Daoy (cell line): ENCODE measurements around the gene IFRD2. TPM values are rescaled to one million over a fixed set of nuclear protein-coding genes. Genes with fewer than 3 reads are reported as not detected.
"Not testable (repeated sequence)": the region's sequence is repeated elsewhere in the genome, so short reads cannot be mapped to it uniquely, and the experiment has no call there.

Experiments
- DNase-seq: peaks from one replicate; pipeline ENCODE4 v3.0.0-alpha.2; 2015; ENCODE audit warnings: low read depth
- total RNA-seq: library from RNA; depleted of rRNA; stranded (reverse); fragments of >200 nt; shearing (Covaris generic); gene quantifications from 2 replicates; pipeline ENCODE4 v1.2.3, GENCODE V29; 2014; rRNA removed

The IFRD2 gene
- total RNA-seq, 1 experiment from 2014 or later, result 96.4 TPM

GRCh38 chr3:50251220-50251619 lies 41.0 kb downstream of the IFRD2 start:
- peak; percentile 84 for DNase-seq

GRCh38 chr3:50250514-50250913 lies 41.7 kb downstream of the IFRD2 start:
- no peak for DNase-seq

- DNase-seq, result no peak
Observed at GRCh38 chr3:50249457-50249856, 42.8 kb downstream of the IFRD2 start.

GRCh38 chr3:50248387-50248786 lies 43.8 kb downstream of the IFRD2 start:
- peak; percentile 77 for DNase-seq

GRCh38 chr3:50246517-50246954 lies 45.7 kb downstream of the IFRD2 start:
- peak; percentile 97 for DNase-seq

GRCh38 chr3:50245831-50246516 lies 46.3 kb downstream of the IFRD2 start:
- DNase-seq, result peak; percentile 60

- DNase-seq, result no peak
Observed at GRCh38 chr3:50245251-50245745, 46.9 kb downstream of the IFRD2 start.

- not testable (repeated sequence) for DNase-seq
Observed at GRCh38 chr3:50244813-50245212, 47.4 kb downstream of the IFRD2 start.

- no peak for DNase-seq
Observed at GRCh38 chr3:50243543-50243895, 48.7 kb downstream of the IFRD2 start.

- DNase-seq, result peak; percentile 82
Observed at GRCh38 chr3:50242851-50243542, 49.2 kb downstream of the IFRD2 start.

- DNase-seq, result no peak
Observed at GRCh38 chr3:50242381-50242770, 49.9 kb downstream of the IFRD2 start.

- no peak for DNase-seq
Observed at GRCh38 chr3:50241713-50242380, 50.4 kb downstream of the IFRD2 start.

GRCh38 chr3:50241163-50241562 lies 51.1 kb downstream of the IFRD2 start:
- DNase-seq, result no peak

GRCh38 chr3:50239649-50240048 lies 52.6 kb downstream of the IFRD2 start:
- DNase-seq, result no peak

- DNase-seq, result peak; percentile 46
Observed at GRCh38 chr3:50238549-50239026, 53.6 kb downstream of the IFRD2 start.

- DNase-seq, result peak; percentile 90
Observed at GRCh38 chr3:50237754-50238548, 54.3 kb downstream of the IFRD2 start.

Other genes with a start within 250 kb of the IFRD2 start
- gene RBM5, start 203.5 kb downstream of the IFRD2 start, total RNA-seq, result 41.2 and 62.9 TPM in 2 replicates
- gene SEMA3F, start 137.1 kb downstream of the IFRD2 start, total RNA-seq, result 0.51 and 1.4 TPM in 2 replicates
- gene GNAT1, start 100.8 kb downstream of the IFRD2 start, total RNA-seq, result not detected in 2 replicates
- not detected in 2 replicates for gene SLC38A3, start 87.2 kb downstream of the IFRD2 start, total RNA-seq
- gene GNAI2, start 56.2 kb downstream of the IFRD2 start, total RNA-seq, result 139 and 163 TPM in 2 replicates
- gene SEMA3B, start 23.3 kb downstream of the IFRD2 start, total RNA-seq, result 2.6 and 5.0 TPM in 2 replicates
- gene LSMEM2, start 13.3 kb downstream of the IFRD2 start, total RNA-seq, result 1.1 TPM in 1 of 2 replicates, not detected in the other
- 2.6 and 3.7 TPM in 2 replicates for gene HYAL3, start 7.0 kb upstream of the IFRD2 start, total RNA-seq
- 0.95 and 1.9 TPM in 2 replicates for gene NAA80, start 7.0 kb upstream of the IFRD2 start, total RNA-seq
- 0.06 TPM in 1 of 2 replicates, not detected in the other for gene HYAL1, start 11.1 kb upstream of the IFRD2 start, total RNA-seq
- 23.5 and 31.0 TPM in 2 replicates for gene HYAL2, start 30.3 kb upstream of the IFRD2 start, total RNA-seq
- 44.3 and 51.3 TPM in 2 replicates for gene TUSC2, start 35.8 kb upstream of the IFRD2 start, total RNA-seq
- gene RASSF1, start 48.4 kb upstream of the IFRD2 start, total RNA-seq, result 12.7 and 21.2 TPM in 2 replicates
- gene ZMYND10, start 53.3 kb upstream of the IFRD2 start, total RNA-seq, result 0.06 and 0.17 TPM in 2 replicates
- gene NPRL2, start 58.3 kb upstream of the IFRD2 start, total RNA-seq, result 14.7 and 20.6 TPM in 2 replicates
- 25.3 and 28.3 TPM in 2 replicates for gene CYB561D2, start 58.4 kb upstream of the IFRD2 start, total RNA-seq
- 26.6 and 33.9 TPM in 2 replicates for gene TMEM115, start 67.1 kb upstream of the IFRD2 start, total RNA-seq
- 0.03 TPM in 1 of 2 replicates, not detected in the other for gene CACNA2D2, start 211.2 kb upstream of the IFRD2 start, total RNA-seq